ENCODE data around the gene DMP1.

The DMP1 gene

GRCh38 chr4:87649980-87650379 lies at the start of gene DMP1:
Gene DMP1, plus strand, starts transcription at chr4:87650280. Its CDS starts 6,213 bp downstream, at chr4:87656493.
- no peak for DNase-seq (ENCODE audit: low read depth)

GRCh38 chr4:87601361-87601760 lies 48.7 kb upstream of the DMP1 start:
- DNase-seq (ENCODE audit: low read depth): no peak

GRCh38 chr4:87608229-87608628 lies 41.9 kb upstream of the DMP1 start, which contains the start of gene DSPP:
Gene DSPP, plus strand, starts transcription at chr4:87608529. Its CDS starts 2,380 bp downstream, at chr4:87610909.
- DNase-seq (ENCODE audit: low read depth): no peak

GRCh38 chr4:87614292-87614890 lies 35.7 kb upstream of the DMP1 start:
- no peak for DNase-seq (ENCODE audit: low read depth)

GRCh38 chr4:87616268-87616667 lies 33.8 kb upstream of the DMP1 start:
- DNase-seq (ENCODE audit: low read depth): no peak

GRCh38 chr4:87620086-87620485 lies 30.0 kb upstream of the DMP1 start:
- DNase-seq (ENCODE audit: low read depth): no peak

GRCh38 chr4:87620491-87620890 lies 29.6 kb upstream of the DMP1 start:
- DNase-seq (ENCODE audit: low read depth): no peak

- DNase-seq (ENCODE audit: low read depth): no peak
Observed at GRCh38 chr4:87622303-87622702, 27.8 kb upstream of the DMP1 start.

GRCh38 chr4:87624698-87625097 lies 25.4 kb upstream of the DMP1 start:
- no peak for DNase-seq (ENCODE audit: low read depth)

- DNase-seq (ENCODE audit: low read depth): no peak
Observed at GRCh38 chr4:87631668-87632067, 18.4 kb upstream of the DMP1 start.

GRCh38 chr4:87632469-87632868 lies 17.6 kb upstream of the DMP1 start:
- no peak for DNase-seq (ENCODE audit: low read depth)

GRCh38 chr4:87633243-87633642 lies 16.8 kb upstream of the DMP1 start:
- no peak for DNase-seq (ENCODE audit: low read depth)

GRCh38 chr4:87644286-87644685 lies 5.8 kb upstream of the DMP1 start:
- DNase-seq (ENCODE audit: low read depth): no peak

- DNase-seq (ENCODE audit: low read depth): no peak
Observed at GRCh38 chr4:87650938-87651337, 858 bp downstream of the DMP1 start.

GRCh38 chr4:87651941-87652340 lies 1.9 kb downstream of the DMP1 start:
- no peak for DNase-seq (ENCODE audit: low read depth)

GRCh38 chr4:87654487-87655044 lies 4.5 kb downstream of the DMP1 start:
- DNase-seq (ENCODE audit: low read depth): no peak

- DNase-seq (ENCODE audit: low read depth): no peak
Observed at GRCh38 chr4:87657525-87657924, 7.4 kb downstream of the DMP1 start.

- DNase-seq (ENCODE audit: low read depth): no peak
Observed at GRCh38 chr4:87659247-87659931, 9.3 kb downstream of the DMP1 start.

GRCh38 chr4:87662871-87663270 lies 12.8 kb downstream of the DMP1 start:
- DNase-seq (ENCODE audit: low read depth): no peak

GRCh38 chr4:87669373-87669772 lies 19.3 kb downstream of the DMP1 start:
- no peak for DNase-seq (ENCODE audit: low read depth)

GRCh38 chr4:87677731-87678130 lies 27.7 kb downstream of the DMP1 start:
- no peak for DNase-seq (ENCODE audit: low read depth)

- DNase-seq (ENCODE audit: low read depth): peak; percentile 11
Observed at GRCh38 chr4:87679449-87680169, 29.5 kb downstream of the DMP1 start.

- DNase-seq (ENCODE audit: low read depth): no peak
Observed at GRCh38 chr4:87680271-87680670, 30.2 kb downstream of the DMP1 start.
